RWPE1 (cell line): Measurements from ENCODE around the gene GFOD1.

Experiments
- CTCF ChIA-PET: fragments of 350-600 bp; sonication (Branson Sonifier 250); formaldehyde crosslinking; extraction: SDS; loops from one replicate; lab custom pipeline; 2021; lab: Yijun Ruan, JAX
- POLR2A ChIA-PET: fragments of 400-600 bp; formaldehyde crosslinking; extraction: SDS; loops from one replicate; lab custom pipeline; 2020; ENCODE audit warnings: antibody characterized with exemption; ENCODE audit not compliant: low non-redundant PET; lab: Yijun Ruan, JAX
- DNase-seq: peaks from one replicate; pipeline ENCODE4 v3.0.0; 2012; ENCODE audit warnings: low spot score
- H3K27ac ChIP-seq: fragments of 450-650 bp; 2 replicates; pipeline ENCODE4 v1.5.1; 2017
- TF ChIP-seq, protein P1 (sequence below): fragments of 450-650 bp; conservative IDR thresholded peaks from 2 replicates; pipeline ENCODE4 v1.5.1; 2017; ENCODE audit warnings: low read depth, mild to moderate bottlenecking

The GFOD1 gene

GRCh38 chr6:13429406-13429753, 58.0 kb downstream of the GFOD1 start:
- TF ChIP-seq, protein P1, sequence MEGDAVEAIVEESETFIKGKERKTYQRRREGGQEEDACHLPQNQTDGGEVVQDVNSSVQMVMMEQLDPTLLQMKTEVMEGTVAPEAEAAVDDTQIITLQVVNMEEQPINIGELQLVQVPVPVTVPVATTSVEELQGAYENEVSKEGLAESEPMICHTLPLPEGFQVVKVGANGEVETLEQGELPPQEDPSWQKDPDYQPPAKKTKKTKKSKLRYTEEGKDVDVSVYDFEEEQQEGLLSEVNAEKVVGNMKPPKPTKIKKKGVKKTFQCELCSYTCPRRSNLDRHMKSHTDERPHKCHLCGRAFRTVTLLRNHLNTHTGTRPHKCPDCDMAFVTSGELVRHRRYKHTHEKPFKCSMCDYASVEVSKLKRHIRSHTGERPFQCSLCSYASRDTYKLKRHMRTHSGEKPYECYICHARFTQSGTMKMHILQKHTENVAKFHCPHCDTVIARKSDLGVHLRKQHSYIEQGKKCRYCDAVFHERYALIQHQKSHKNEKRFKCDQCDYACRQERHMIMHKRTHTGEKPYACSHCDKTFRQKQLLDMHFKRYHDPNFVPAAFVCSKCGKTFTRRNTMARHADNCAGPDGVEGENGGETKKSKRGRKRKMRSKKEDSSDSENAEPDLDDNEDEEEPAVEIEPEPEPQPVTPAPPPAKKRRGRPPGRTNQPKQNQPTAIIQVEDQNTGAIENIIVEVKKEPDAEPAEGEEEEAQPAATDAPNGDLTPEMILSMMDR = no peak
- POLR2A ChIA-PET = no interaction called here

DNA sequence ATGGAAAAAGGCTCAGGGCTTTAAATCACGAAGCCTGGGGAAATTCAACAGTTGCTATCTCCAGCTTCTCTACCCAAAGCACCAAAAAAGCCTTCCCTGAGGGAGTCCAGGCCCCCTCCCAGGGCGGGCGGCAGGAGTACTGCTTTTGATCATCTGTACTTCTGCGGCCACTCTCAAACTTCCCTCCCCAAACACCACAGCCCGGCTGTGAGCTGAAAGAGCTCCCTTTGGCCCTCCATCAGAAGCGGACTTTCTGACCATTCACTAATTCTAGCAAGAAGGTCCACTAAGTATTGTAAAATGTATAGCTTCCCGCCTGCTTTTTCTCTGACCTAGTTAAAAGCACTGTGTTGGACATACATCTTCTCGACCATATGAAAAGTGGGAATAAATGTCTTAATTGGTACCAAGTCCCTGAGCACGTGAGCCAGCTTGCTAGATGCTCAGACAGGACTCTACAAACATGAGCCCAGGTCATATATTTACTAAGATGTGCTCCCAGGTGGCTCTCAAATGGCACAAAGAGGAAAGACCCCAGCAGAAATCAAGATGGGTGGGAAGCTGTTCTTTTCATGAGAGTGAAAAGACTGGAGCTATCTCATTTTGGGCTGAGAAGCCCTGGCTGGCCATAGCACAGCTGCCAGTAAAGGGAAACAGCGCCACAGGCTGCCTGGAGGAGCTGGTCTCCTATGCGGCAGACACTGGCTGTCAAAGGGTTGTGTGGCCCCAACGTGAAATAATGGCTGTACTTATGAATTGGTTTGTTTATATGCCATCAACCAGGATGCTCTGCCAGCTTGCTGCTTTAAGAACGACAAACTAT, 58.6 kb downstream of the GFOD1 start:
- CTCF ChIA-PET = interaction anchor here (0.7 kb wide), 2 partner anchors 21 to 570 kb away, joined by 3 read pairs; no protein-coding TSS in a partner anchor
- TF ChIP-seq, protein P1 = no peak
- no peak for DNase-seq
- no peak overlapping the region for H3K27ac ChIP-seq
- POLR2A ChIA-PET = no interaction called here

More at GRCh38 chr6:13429406-13429753, 58.0 kb downstream of the GFOD1 start:
- no peak overlapping the region for H3K27ac ChIP-seq
- CTCF ChIA-PET = interaction anchor here (0.7 kb wide), 1 partner anchor 569 kb away, joined by 3 read pairs; no protein-coding TSS in a partner anchor
- no peak for DNase-seq

GRCh38 chr6:13427801-13428582, 59.4 kb downstream of the GFOD1 start:
- POLR2A ChIA-PET = no interaction called here
- H3K27ac ChIP-seq = no peak overlapping the region
- CTCF ChIA-PET = interaction anchor here (0.7 kb wide), 1 partner anchor 20 kb away, joined by 3 read pairs; no protein-coding TSS in a partner anchor
- TF ChIP-seq, protein P1 = no peak
- no peak for DNase-seq

DNA sequence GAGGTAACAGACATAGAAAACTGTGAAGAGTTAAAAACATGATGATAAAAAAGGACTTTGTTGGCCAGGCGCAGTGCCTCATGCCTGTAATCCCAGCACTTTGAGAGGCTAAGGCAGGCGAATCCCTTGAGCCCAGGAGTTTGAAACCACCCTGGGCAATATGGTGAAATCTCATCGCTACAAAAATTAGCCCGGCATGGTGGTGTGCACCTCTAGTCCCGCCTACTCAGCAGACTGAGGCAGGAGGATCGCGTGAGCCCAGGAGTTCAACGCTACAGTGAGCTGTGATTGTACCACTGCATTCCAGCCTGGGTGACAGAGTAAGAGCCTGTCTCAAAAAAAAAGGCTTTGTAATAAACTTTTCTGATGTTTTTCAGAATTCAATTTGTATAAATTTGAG, 60.1 kb downstream of the GFOD1 start:
- TF ChIP-seq, protein P1 = no peak
- no peak overlapping the region for H3K27ac ChIP-seq
- no peak for DNase-seq
- ChIA-PET POLR2A (no interaction called here), CTCF (no interaction called here)

GRCh38 chr6:13425943-13426931, 61.2 kb downstream of the GFOD1 start:
- DNase-seq = peak; percentile 38
- peak overlapping the region; percentile 42 for H3K27ac ChIP-seq
- TF ChIP-seq, protein P1 = no peak
- ChIA-PET CTCF (interaction anchor here (0.6 to 0.7 kb wide), 2 partner anchors 24 to 138 kb away, joined by 3 read pairs; no protein-coding TSS in a partner anchor), POLR2A (interaction anchor here (0.5 kb wide), 1 partner anchor 15 kb away, joined by 3 read pairs; no protein-coding TSS in a partner anchor)
